GM18517 (cell line): ENCODE measurements around the gene KRTAP5-2.

ENCODE experiments used
- ATAC-seq: cut with Tn5 transposase; IDR thresholded peaks from one replicate; pipeline ENCODE4 v1.9.1; 2021; ENCODE audit warnings: mild to moderate bottlenecking, moderate library complexity; ENCODE audit not compliant: unreplicated experiment

KRTAP5-2 gene

DNA sequence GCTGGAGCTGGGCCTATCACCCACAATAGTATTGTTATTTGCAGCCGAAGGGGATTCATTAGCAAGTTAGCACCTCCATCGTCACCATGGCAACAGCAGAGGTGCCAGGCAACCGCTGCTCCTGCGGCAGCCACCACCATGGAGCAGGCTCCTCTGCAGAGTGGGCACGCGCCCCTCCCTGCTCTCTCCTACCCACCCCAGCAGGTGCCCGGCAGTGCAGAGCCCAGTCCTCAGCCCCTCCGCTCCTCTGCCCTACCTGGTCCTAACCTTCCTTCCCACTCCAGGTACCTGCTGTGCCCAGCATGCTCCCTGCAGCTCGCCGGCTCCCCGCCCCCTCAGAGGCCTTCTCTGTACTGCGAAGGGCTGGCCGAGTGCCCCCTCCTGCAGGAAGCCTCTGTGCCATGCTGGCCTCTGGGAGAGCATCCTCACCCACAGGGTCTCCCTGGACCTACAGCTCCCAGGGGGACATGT is 29.6 kb downstream of the KRTAP5-2 start:
- ATAC-seq: no peak

DNA sequence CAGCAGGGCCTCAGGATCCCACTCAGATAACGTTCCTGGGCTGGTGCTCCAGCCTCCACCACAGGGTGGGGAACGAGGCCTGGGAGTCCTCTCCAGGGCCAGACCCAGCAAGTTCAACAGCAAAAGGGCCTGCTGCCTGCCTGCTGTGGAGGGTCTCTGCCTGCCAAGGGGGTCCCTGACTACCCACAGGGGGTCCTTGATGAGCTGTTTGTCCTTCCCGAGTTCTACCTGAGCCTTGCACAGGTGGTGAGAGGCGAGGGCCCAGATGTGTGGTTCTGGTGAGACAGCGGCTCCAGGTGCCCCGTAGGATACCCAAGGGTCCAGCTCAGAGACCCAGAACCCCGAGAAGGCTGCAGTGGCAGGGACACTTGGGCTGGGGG is 30.4 kb downstream of the KRTAP5-2 start:
- ATAC-seq: no peak

DNA sequence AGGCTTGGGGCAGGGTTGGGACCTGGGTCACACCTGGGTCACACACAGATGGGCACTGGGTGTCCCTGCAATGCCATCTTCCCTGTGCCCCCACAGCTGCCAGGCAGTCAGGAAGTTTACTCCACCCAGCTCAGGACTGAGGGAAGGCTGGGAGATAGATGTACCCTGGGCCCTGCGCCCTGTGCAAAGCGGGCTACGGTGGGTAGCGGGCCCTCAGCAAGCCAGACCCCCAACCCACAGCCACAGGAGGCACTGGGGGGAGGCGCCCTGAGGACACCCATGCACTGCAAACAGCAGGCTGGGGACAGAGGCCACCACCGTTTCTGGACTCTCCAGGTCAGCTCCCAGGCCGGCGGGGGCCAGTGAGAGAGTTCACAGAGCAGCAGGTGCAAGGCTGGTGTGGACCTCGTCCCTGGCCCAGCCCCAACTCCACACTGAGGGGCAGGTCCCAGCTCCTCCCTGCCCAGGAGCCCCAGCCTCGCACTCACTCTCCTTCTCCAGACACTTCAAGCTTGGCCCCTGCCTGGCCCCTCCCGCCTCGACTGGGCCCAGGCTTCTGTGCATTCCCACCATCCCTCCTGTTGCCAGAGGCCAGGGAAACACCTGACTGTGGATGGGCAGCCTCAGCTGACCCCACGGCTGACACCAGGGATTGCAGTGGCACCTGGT is 30.9 kb downstream of the KRTAP5-2 start:
- ATAC-seq: no peak

DNA sequence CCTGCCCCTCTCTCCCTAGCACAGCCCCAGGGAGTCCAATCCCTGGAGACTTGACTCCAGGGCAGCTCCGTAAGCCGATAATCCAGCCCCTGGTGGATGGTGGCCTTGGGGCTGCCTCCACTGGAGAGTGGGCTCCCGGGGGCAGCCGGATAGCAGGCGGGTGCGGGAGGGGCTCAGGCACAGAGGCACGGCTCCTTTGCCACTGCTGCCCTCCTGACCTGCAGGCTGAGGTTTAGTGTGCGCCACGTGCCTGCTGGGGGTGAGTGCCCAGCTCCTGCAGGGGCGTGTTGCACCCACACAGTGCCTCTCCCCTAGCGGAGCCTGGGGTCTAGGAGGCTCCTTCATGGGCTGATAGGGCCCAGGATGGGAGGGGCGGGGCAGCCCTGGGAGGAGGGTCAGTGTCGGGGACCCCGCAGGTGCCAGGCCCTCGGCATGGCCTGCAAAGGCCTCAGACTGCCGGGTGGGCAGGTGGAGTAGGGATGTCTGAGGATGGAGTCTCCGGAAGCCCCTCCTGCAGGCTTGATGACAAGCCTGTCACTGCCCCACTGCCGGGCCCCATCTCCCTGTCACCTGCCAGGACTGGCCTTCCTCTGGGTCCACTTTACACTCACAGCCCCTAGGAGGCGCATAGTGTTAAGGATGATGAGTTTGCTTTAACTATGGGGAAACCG is 31.6 kb downstream of the KRTAP5-2 start:
- ATAC-seq: no peak

DNA sequence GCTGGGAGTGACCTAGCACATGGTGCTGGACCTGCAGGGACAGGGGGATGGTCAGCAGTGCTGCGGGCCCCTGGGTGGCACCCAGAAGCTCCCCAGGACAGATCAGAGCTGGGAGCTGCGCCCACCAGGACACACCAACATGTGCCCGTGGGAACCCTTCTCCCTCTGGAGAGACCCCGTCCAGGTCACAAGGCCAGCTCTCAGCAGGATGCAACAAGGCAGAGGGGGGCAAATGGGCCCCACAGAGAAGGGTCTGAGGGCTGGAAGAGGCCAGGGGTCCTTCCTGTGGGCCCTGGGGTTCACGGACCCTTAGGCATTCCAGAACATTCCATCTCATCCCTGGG is 32.2 kb downstream of the KRTAP5-2 start:
- no peak for ATAC-seq

DNA sequence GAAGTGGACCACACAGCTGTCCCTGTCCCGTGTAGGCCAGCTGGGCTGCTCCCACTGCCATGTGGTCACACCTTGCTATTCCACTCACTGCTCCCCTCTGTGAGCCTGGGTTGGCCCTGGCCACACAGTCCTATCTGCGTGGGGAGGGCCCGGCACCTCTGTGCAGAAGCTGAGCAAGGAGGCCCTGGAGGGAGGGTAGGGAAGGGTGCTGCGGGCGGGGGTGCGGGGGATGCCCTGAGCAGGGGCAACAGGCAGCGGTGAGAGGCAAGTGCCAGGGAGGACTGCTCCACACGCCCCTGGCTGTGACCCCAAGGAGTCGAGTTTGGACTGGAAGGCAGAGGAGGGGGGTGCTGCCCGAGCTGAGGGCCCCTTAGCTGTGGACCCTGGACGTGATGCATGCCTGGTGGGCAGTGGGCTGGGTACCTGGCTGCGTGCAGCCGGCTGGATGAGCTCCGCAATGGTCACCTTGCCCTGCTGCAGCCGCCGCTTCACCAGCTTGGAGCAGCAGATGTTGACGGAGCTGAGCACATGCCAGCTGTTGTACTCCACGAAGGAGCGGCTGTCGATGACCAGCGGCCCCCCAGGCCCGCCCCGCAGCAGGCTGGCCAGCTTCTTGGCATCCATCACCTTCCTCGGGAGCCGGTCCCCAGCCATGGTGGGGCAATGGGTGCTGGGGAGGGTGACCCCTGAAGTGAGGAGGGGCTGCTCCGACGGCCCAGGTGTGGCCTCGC is 32.8 kb downstream of the KRTAP5-2 start:
- no peak for ATAC-seq

DNA sequence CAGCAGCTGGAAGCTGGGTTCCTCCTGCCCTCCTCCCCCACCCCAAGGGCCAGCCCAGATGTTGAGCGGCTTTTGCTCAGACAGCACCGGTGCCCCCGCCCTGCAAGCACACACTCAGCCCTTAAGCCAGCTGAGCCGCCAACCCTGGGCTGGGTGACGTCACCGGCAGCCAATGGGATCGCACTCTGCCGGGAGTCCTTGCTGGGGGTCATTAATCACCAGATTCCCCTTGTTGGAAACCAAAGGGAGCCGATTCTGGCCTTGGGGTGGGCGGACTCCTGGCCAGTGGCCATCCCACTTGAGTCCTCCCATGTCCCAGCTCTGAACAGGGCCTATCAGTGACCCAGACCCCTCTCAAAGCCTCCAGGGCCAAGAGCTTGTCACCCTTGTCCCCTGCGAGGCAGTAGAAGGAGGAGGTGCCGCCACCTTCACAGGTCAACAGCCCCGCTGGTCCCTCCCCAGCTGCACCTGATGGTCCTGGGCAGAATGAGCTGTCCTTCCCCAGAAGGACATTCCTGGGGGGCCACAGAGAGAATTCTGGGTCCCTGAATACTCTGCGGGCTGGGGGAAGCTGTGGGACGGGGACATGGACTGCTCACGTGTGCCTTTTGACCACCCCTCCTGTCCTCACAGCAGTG is 33.4 kb downstream of the KRTAP5-2 start:
- no peak for ATAC-seq

DNA sequence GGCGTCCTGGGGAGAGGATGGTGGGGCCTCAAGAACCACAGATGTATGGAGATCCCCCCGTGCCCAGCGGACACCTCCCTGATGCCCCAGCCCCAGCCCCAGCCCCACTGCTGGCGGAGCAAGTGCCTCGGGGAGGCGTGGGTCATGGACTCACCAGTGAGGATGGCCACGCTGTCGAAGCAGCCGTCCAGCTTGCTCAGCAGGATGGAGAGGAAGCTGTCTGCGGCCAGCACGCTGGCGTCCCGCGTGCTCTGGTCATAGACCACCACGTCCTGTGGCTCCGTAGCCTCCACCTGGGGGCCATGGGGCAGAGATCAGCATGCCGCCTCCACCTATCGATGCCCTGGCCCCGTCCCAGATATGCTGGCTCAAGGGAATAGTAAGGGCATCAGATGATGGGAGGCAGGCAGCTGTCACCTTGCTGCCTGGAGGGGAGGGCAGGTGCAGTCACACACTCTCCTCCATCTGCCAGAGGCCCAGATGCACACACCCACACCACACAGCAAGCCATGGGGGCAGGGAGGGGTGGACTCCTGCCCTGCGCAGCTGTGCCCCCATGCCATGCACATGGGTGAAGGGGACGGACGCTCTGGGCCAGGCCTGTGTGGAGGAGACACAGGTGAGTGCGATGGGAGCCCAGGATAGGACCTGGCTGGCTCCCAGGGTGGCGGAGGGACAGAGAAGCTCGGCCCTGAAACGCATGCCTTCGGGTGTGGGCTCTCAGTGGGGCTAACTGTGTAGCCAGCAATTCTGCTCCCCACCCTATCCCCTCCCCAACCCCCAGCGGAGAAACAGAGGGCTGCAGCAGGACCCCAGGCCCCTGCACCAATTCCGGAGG is 34.2 kb downstream of the KRTAP5-2 start:
- ATAC-seq: no peak

DNA sequence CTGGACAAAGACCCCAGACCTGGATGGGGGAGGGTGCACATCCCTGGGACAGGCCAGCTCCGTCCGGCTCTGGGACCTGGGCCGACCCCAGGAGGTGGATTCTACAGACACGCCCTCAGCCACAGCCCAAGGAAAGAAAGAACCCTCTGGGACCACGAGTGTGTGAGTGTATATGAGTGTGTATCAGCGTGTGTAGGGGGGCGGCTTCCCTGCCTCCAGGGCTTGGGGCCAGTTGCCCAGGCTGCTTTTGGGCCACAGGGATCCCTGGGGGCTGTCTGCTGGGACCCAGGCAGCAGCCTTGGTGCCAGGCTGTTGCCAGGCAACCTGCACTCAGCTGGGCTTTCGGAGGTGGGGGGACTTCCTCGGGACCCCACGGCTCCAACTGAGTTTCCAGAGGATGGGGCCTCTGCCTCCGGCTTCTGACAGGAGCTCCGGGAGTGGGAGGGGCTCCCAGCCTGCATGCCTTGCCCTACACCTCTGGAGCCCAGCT is 34.9 kb downstream of the KRTAP5-2 start:
- no peak for ATAC-seq

DNA sequence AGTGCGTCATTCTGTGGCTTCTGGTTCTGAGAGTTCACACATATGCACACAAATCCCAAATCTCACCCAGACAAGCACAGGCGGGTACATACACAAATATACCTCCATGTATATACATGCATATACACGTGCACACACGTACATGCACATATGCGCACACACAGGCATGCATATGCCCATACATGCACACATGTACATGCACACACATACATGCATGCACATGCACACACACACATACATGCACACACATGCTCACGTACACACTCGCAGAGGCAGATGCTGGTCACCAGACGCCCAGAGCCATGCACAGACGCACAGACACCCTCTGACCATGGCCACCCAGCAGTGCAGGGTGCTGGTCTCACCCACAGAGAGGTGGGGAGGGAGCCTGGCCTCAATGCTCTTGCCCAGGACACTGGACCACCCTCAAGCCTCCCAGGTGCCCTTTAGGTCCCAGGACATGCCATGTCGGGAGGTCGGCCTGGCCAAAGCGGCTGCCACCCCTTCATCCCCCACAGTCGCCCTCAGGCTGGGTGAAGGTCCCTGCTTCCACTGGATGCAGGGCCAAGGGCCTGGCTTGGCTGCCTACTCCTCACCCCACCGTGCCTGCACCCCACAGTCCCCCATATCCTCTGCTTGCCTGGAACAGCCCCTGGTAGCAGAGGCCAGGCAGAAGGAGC is 35.5 kb downstream of the KRTAP5-2 start:
- ATAC-seq: no peak

DNA sequence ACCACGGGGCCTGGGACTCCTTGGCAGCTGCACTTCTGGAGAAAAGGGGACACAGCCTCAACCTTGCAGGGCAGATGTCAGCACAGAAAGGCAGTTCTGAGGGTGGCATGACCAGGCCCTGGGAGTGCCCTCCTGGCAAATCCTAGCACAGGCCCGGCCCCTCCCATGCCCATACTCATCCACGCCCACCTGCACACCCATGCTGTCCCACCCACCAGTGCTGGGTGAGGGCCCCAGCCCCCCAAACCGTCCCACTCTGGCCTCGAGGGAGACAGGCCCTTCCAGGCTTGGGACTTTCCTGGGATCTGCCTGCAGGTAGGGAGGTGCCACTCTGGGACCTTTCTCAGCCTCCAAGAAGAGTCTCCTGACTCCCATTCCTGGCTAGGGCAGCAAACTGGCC is 36.1 kb downstream of the KRTAP5-2 start:
- no peak for ATAC-seq

DNA sequence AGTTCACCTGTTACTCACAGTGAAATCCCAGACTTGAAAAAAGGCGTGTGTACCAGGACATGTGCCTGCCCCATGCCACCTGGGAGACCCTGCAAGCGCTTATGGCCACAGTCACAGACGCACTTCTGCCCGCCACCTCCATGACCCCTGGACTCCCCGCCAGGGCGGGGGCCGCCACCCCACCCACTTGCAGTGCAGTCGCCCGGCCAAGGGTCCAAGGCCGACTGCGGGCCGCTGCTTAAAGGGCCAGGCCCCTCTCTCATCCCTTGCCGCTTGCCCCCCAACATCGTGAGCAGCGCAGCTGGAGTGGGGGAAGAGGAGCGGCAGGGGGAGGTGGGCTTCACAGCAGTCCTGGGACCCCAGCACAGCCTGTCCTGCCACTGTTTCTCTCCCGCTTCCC is 36.8 kb downstream of the KRTAP5-2 start:
- ATAC-seq: no peak

DNA sequence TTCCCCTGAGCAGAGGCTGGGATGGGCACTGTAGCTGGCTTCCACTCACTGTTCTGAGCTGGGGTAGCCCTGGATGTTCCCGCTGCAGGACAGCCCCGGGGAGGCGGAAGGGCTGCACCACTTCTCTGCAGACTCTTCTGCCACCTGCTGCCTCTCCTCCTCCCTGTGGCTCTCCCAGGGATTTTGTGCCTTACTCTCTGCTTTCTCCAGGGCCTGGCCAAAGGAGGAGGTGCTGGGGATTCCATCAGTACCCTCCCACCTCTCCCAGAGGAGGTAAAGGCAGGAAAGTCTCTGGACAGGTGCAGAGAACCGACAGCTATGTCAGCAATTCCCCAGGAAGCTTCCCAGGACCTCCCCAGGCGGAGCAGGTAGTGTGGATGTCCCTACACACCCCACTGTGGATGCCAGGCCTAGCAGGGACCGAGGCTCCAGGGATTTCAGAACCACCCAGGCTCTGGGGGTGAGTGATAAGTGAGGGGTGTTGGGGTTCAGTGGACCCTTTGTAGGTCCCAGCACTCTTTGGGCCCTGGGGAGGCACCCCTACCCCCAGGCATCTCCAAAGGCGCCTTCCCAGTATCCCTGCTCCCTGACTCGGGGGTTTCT is 37.3 kb downstream of the KRTAP5-2 start:
- ATAC-seq: no peak

DNA sequence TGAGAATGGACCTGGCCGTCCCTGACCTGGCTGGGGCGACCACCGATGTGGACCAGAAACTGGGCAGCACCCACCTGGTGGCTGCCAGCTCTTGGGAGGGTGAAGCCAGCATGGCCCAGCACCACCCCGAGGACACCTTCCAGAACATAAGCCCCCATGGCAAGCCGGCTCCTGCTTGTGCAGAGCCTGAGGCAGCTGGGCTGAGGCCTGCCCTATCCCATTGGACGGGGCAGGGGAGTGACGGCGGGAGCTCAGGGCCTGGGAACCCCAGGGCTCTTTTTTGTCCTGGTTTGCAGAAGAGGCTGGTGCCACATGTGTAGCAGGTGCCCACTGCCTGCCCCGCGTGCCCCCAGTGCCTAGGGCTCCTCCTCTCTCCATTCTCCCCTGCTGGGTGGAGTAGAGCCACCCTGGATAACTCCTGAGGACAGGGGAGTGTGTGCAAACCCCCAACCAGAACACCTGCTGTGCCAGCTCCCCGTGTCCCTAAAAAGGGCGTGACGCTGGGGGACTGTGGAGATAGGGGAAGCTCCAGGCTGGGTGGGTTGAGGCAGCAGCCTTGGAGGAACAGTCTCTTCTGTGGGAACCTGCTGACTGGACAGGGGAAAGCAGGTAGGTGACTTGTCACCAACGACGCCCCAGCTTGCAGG is 38.0 kb downstream of the KRTAP5-2 start:
- no peak for ATAC-seq

DNA sequence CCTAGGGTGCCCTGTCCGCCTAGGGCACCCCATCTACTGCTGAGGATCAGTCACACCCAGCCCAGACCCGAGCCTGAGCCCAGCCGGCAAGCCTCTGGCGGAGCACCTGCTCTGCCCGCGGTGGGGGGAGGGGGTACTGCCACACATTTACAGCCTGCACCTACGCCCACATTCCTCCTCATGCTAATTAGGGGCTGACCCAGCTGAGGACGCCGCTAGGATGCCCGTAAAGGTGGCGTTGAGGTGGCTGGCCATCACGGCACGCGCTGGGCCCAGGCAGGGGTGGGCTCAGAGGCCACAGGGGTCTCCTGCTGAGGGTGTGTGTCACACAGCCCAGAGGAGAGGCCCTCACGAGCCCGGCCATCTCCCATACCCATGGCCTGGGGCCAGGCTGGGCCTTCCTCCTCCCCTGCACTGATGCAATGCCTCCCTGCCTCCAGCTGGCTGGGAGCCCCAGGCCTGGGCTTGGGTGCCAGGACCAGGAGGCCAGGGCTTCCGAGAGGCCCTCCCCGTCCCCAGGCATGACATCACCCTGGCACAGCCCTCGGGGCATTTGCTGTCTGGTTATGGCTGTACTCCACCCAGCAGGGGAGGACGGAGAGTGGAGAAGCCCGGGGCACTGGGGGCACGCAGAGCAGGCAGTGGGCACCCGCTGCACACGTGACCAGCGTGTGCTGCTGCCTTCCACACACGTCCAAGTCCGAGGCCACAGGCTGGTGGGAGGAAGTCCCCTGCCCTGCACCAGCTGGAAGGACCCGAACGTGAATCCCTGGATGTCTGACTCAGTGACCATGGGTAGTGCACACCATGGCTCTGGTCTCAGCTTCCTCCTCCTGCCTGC is 38.8 kb downstream of the KRTAP5-2 start:
- ATAC-seq: no peak

DNA sequence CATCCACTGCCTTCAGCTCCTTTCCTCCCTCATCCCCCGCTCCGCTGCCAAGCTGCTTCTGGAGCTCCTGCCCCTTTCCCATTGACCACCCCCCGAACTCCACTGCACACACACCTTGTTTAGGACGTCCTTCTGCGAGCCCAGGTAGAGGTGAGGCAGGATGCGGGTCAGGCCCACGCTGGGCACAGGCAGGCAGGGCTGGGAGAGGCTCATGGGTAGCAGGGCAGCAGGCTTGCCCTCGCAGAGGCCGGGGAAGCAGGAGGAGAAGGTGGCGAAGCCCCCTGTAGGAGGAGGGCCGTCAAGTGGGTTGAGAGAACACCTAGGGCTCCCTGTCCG is 39.4 kb downstream of the KRTAP5-2 start:
- ATAC-seq: no peak

DNA sequence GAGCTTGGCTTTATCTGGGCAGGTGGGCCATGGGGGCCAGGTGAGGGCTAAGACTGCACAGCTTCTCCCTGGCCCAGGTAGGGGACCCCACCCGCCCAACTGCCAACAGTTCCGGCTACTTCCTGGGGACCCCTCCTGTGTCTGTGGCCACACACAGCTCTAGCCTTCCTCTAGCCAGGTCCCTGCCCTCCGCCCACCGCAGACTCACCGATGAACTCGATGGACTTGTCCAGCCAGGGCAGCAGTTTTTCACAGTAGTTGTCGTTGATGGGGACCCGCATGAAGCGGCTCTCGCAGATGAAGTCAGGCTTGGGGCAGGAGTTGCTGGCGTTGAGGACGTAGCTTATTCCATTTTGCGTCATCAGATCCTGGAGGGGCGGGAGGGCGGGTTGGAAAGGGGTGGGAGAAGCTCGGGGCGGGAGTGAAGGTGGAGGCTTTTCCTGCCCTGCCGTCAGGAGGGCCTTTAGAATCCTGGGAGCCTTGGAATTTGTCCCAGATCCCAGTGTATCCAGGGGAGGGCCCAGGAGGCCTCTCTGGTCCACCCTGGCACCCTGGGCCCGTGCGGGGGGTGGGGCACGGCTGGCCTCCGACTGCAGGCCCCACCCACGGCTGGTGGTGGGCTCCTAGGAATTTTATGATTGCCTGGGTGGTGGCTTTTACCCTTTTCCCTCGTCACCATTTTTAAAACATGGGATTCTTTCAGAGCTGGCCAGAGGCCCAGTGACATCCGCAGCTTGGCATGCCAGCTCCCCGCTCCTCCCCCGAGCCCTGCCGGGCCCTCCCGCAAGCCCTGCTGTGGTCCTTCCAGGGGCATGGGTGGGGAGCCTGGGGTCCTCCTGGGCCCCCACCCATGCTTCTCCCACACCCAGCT is 40.0 kb downstream of the KRTAP5-2 start:
- ATAC-seq: no peak
